Glutamatergic neuron (in vitro differentiated cells): ENCODE data around the gene HIVEP2. TPM values are rescaled to one million over a fixed set of nuclear protein-coding genes. Genes with fewer than 3 reads are reported as not detected.

ENCODE experiments used
- DNase-seq: peaks from one replicate; pipeline ENCODE4 v3.0.0; 2022
- H3K27ac Mint-ChIP-seq: one replicate; pipeline ENCODE4 v1.8.0; 2020; ENCODE audit warnings: mild to moderate bottlenecking, mixed read lengths, inconsistent platforms; ENCODE audit not compliant: unreplicated experiment
- H3K27me3 Mint-ChIP-seq: one replicate; pipeline ENCODE4 v1.8.0; 2020; ENCODE audit warnings: mild to moderate bottlenecking, moderate library complexity, mixed read lengths, inconsistent platforms; ENCODE audit not compliant: unreplicated experiment
- H3K36me3 Mint-ChIP-seq: one replicate; pipeline ENCODE4 v1.8.0; 2020; ENCODE audit warnings: mild to moderate bottlenecking, mixed read lengths, inconsistent platforms; ENCODE audit not compliant: unreplicated experiment
- H3K4me1 Mint-ChIP-seq: one replicate; pipeline ENCODE4 v1.8.0; 2020; ENCODE audit warnings: mild to moderate bottlenecking, low read depth, mixed read lengths, inconsistent platforms; ENCODE audit not compliant: unreplicated experiment
- H3K4me3 Mint-ChIP-seq: one replicate; pipeline ENCODE4 v1.8.0; 2020; ENCODE audit warnings: mild to moderate bottlenecking, mixed read lengths, inconsistent platforms; ENCODE audit not compliant: unreplicated experiment
- H3K9me3 Mint-ChIP-seq: one replicate; pipeline ENCODE4 v1.8.0; 2020; ENCODE audit warnings: mild to moderate bottlenecking, moderate library complexity, mixed read lengths, inconsistent platforms; ENCODE audit not compliant: unreplicated experiment
- total RNA-seq: library from RNA; stranded (reverse); fragmentation: NEBNext Ultra II Directional; extraction: Animal tissue kit (Norgen Biotek cat#: 25700); gene quantifications from one replicate; pipeline ENCODE4 v1.2.1, GENCODE V29; 2021; ENCODE audit not compliant: unreplicated experiment
- TF ChIP-seq, protein P1 (sequence below): fragments of 200-600 bp; sonication (generic); IDR thresholded peaks from one replicate; pipeline ENCODE4 v1.5.0; 2021; ENCODE audit not compliant: partially characterized antibody, unreplicated experiment

HIVEP2 gene
- total RNA-seq, 1 donor from 2014 or later = 2.6 TPM

GRCh38 chr6:142790257-142790656 is 154.7 kb downstream of the HIVEP2 start:
- Mint-ChIP-seq H3K27me3 (no peaks in the 10 kb centered on the region), H3K4me1 (no peaks in the 10 kb centered on the region), H3K9me3 (no peaks in the 10 kb centered on the region), H3K36me3 (no peaks in the 10 kb centered on the region), H3K27ac (no peak overlapping the region), H3K4me3 (no peak overlapping the region)
- no peak for DNase-seq
- TF ChIP-seq, protein P1, sequence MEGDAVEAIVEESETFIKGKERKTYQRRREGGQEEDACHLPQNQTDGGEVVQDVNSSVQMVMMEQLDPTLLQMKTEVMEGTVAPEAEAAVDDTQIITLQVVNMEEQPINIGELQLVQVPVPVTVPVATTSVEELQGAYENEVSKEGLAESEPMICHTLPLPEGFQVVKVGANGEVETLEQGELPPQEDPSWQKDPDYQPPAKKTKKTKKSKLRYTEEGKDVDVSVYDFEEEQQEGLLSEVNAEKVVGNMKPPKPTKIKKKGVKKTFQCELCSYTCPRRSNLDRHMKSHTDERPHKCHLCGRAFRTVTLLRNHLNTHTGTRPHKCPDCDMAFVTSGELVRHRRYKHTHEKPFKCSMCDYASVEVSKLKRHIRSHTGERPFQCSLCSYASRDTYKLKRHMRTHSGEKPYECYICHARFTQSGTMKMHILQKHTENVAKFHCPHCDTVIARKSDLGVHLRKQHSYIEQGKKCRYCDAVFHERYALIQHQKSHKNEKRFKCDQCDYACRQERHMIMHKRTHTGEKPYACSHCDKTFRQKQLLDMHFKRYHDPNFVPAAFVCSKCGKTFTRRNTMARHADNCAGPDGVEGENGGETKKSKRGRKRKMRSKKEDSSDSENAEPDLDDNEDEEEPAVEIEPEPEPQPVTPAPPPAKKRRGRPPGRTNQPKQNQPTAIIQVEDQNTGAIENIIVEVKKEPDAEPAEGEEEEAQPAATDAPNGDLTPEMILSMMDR = no peak

DNA sequence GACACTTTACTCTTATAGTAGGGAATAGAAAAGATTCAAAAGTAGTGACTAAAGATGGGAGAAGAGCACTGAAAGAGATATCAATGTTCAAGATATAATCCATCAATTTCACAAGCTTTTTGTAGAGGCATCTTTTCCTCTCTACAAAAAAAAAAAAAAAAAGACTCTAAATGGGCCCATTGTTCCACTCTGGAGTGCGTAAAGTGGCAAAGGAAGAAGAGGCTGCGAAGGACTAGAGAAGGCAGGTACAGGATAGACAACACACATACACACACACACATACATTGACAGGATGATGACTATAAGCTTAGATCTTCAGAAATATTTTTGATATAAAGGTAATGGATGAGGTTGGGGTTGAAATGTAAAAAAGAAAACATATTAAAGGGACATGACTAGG is 157.6 kb downstream of the HIVEP2 start:
- Mint-ChIP-seq H3K9me3 (no peaks in the 10 kb centered on the region), H3K4me3 (no peak overlapping the region), H3K36me3 (no peaks in the 10 kb centered on the region), H3K4me1 (no peaks in the 10 kb centered on the region), H3K27ac (no peak overlapping the region), H3K27me3 (no peaks in the 10 kb centered on the region)
- TF ChIP-seq, protein P1 = no peak
- no peak for DNase-seq

DNA sequence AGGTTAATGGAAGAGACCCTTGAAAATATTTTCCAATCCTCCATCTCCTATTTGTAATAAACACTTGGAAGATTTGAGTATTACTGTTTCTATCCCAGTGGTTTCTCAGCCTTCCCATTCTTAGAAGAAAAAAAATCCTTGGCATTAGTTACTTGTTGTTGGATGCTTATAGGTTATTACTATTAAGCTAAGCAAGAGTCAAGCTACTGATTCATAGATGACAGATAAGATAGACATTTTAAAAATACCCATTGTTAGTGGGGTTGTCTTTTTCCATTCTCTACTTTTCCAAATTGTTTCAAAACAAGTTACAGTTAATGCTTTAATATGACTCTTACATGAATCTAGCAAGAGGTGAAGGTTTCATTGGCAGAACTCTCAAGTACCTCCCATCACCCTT is 158.5 kb downstream of the HIVEP2 start:
- DNase-seq = no peak
- TF ChIP-seq, protein P1 = no peak
- Mint-ChIP-seq H3K4me3 (no peak overlapping the region), H3K4me1 (no peaks in the 10 kb centered on the region), H3K27me3 (no peaks in the 10 kb centered on the region), H3K27ac (no peak overlapping the region), H3K9me3 (no peaks in the 10 kb centered on the region), H3K36me3 (no peaks in the 10 kb centered on the region)

- H3K36me3 Mint-ChIP-seq = no peaks in the 10 kb centered on the region
- no peak for DNase-seq
- H3K4me3 Mint-ChIP-seq = no peak overlapping the region
Observed at GRCh38 chr6:142784344-142784743, 160.6 kb downstream of the HIVEP2 start.

DNA sequence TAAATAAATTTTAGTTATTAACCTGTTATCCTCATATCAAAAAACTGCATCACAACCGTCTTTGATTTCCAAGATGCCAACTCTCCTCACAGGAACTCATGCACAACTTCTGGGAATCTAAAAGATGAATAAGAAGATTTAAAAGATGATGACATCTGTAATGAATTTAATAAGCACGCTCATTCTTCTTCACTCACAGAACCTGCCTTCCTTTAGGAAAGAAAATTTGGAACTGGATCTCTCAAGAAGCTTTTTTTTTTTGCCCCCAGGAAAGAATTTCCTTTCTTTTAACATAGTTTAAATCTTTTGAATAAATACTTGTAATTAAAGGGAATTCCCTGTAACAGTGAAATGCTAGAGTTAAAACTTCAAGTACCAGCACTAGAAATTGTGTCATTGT is 161.5 kb downstream of the HIVEP2 start:
- H3K36me3 Mint-ChIP-seq = no peaks in the 10 kb centered on the region
- TF ChIP-seq, protein P1 = no peak
- no peaks in the 10 kb centered on the region for H3K27me3 Mint-ChIP-seq
- no peaks in the 10 kb centered on the region for H3K9me3 Mint-ChIP-seq
- H3K27ac Mint-ChIP-seq = no peak overlapping the region
- H3K4me3 Mint-ChIP-seq = no peak overlapping the region
- H3K4me1 Mint-ChIP-seq = no peaks in the 10 kb centered on the region
- no peak for DNase-seq

More at GRCh38 chr6:142784344-142784743, 160.6 kb downstream of the HIVEP2 start:
- H3K4me1 Mint-ChIP-seq = no peaks in the 10 kb centered on the region
- no peak overlapping the region for H3K27ac Mint-ChIP-seq
- TF ChIP-seq, protein P1 = no peak
- no peaks in the 10 kb centered on the region for H3K9me3 Mint-ChIP-seq
- H3K27me3 Mint-ChIP-seq = no peaks in the 10 kb centered on the region
